Ammon's horn (tissue), 1 donor: ENCODE data around the gene ADGRL3.
"Not testable (repeated sequence)": the region's sequence is repeated elsewhere in the genome, so short reads cannot be mapped to it uniquely, and the experiment has no call there.

Experiments used
- DNase-seq: peaks from one replicate; pipeline ENCODE4 v3.0.0-alpha.2; 2016; ENCODE audit warnings: low spot score

ADGRL3 gene

DNA sequence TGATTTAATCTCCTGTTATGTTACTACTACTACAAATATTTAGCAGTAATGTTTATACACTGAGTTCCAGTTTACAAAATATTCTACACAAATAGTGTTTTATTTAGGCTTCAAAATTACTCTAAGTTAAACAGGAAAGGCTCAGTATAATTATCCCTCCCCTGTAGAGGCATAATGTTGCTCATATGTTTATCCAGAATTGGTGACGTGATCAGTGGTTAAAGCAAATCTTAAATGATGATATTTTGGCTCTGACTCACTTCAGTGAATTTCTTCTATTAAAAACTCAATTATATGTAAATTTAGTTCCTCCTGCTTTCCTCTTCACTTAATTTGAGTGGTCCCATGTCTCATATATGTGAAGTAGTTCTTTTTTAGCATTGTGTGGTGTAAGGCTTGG lies 438.5 kb downstream of the ADGRL3 start:
- no peak for DNase-seq

DNA sequence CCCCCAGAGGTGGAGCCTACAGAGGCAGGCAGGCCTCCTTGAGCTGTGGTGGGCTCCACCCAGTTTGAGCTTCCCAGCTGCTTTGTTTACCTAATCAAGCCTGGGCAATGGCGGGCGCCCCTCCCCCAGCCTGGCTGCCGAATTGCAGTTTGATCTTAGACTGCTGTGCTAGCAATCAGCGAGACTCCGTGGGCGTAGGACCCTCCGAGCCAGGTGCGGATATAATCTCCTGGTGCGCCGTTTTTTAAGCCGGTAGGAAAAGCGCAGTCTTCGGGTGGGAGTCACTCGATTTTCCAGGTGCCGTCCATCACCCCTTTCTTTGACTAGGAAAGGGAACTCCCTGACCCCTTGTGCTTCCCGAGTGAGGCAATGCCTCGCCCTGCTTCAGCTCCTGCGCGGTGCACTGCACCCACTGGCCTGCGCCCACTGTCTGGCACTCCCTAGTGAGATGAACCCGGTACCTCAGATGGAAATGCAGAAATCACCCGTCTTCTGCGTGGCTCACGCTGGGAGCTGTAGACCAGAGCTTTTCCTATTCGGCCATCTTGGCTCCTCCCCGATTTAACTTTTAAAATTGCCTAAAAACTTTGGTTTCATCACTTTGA lies 446.7 kb downstream of the ADGRL3 start:
- not testable (repeated sequence) for DNase-seq

DNA sequence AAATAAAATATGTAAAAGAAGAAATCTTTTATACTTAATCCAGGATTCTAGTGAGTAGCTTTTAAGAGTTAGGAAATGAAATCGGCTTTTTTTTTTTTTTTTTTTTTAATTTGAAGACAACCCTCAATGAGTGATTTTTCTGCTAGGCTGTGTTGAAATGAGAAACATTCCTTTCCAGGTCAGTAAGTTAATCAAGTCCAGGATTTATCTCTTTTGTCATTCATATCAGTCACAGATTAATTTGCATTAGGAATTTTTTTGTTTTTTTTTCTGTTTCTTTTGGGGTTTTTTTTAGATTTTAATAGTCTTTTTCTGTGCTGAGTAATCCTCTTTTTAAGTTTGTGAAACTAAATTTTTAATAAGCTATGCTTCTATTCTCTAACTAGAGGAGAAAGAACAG lies 448.1 kb downstream of the ADGRL3 start:
- DNase-seq: no peak

DNA sequence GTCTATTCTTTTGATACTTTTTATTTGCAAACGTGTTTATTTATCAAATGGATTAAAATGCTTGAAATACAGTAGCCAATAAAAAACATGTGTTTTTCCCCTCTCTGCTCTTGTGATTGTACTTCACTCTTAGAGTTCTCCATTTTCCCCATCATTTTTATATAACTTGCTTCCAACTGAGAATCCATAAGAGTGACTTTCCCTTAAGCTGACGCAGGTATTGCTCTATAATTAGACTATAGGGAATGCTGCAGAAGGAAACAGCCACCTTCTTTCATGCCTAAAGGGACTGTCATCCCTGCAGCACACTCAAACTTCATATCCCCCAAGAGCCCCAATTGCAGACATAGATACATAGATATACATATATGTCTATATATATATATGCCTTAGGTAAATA lies 456.9 kb downstream of the ADGRL3 start:
- DNase-seq: no peak

DNA sequence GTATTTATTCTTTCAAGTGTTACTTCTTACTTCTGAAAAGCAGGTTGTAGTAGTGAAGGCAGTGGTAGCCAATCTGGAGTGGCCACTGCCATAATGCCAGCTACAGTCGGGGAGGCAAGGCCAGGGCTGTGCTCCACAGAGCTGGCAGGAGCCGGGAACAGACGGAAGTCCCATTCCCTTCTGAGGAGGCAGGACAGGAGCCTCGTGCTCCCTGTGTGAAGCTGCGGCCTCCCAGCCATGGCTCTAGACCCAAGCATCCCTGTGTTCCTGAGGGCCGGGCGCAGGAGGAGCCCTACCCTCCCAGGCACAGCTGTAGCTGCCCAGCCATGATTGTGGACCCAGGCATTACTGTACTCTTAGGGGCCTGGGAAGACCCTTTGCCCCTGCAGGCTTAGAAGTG lies 461.8 kb downstream of the ADGRL3 start:
- DNase-seq: no peak

DNA sequence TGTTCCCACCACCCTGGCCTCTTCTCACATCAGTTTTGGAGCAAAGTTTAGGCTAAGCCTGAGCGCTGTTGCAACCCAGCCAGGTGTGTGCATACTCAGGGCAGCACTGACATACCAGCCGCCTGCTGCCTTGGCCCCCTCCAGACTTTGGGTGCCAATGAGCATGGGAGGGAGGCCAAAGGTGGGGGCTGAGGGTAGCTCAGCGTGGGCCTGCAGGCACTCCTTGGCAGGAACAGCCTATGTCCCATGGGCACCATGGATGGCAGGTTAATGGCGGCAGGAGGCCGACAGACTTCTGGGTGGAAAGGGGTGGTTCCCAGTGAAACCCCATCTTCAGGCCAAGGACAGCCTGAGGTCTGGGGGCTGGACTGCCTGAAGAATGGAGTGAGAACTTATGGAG lies 462.2 kb downstream of the ADGRL3 start:
- no peak for DNase-seq

DNA sequence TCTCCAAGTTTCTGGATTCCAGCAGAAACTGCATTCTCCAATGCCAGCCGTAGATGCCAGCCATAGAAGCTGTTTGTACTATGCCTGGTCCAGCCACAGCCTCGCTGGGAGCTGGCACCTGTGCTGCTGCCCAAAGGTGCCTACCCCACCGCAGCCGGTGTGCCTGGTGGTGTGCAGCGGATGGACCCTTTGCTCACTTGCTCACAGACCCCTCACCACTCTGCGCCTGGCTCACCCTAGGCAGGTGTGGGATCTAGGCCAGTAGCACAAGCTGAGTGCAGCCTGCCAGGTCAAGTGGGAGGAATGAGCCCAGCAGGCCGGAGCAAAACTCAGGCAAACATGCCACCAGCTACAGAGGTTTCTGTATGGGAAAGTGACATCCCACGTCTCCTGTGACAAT lies 463.2 kb downstream of the ADGRL3 start:
- DNase-seq: no peak

DNA sequence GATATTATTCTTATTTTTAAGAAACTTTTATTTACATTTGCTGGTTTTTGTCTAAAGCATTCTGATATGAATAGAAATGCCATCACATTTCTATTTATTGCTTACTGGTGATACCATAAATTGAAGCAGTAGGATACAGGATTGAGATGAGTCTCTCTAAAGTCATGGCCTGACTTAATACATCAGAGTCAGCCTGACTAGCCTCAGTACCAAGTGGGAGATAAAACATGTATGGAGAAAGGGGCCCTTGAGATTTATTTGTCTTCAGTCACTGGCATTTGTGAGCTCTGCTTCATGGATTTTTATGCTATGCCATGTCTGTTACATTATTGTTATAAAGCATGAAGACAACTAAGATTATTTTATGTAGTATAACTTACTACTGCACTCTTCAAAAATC lies 465.5 kb downstream of the ADGRL3 start:
- DNase-seq: no peak

DNA sequence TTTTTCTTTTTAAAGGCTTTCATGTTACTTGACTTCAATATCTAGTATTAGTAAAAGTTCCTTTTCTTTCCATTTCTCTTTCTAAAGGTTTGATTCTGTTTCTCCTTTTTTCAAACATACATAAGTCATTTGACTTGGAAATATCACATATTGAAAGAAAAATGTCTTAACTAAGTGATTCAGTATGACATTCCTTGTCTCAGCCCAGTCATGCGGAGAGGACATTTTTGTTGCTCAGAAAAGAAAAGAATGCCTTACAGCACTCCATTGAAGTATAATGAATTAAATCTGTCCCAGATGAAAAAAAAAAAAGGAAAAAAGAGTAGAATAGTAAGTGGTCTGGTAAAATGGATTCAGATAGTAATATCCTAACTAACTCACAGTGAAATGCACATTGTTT lies 466.1 kb downstream of the ADGRL3 start:
- DNase-seq: no peak

DNA sequence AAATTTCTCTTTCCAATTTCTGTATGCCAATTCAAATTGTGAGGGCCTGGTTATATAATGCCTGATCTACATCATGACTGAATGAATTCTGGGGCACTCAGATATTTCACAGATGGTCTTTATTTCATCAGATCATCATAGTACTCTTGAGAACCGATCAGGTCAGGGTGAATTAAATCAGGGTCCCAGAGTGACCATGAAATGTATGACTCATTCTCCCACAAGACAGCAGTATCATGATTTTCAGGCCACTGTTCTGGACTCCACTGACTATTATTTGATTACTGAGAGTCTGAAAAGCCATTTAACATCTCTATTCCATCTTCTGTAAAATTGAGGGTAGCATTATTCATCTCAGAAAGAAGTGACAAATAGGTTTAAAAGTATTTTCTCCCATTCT lies 471.5 kb downstream of the ADGRL3 start:
- DNase-seq: no peak

DNA sequence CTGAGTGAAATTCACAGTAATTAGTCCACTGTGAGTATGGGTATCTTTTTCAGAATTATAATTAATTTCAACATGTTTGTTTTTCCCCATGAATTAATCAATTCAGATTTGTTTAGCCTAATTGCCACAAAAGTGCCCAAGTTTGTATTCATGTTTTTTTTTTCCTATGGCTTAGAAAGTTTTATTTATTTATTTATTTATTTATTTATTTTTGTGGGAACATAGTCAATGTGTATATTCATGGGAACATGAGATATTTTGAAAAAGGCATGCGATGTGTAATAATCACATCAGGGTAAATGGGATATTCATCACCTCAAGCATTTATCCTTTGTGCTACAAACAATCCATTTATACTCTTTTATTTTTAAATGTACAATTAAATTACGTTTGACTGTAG lies 475.3 kb downstream of the ADGRL3 start:
- no peak for DNase-seq

DNA sequence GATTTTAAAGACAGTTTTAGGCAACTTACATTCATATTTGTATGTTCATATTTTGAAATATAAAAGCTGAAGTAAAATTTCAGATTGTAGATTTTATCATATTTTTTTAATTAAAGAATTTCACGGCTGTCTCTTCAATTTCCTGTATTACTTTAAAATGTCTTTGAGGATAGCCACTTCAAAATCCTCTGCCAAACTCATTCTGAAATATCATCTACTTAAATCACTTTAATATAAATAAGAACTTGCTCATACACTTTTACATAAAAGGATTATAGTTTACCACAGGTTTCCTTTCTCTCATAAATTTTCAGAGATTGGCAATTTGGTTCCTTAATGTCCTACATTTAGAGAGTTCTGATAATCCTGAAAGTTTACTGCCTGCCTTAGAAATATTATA lies 478.2 kb downstream of the ADGRL3 start:
- no peak for DNase-seq

DNA sequence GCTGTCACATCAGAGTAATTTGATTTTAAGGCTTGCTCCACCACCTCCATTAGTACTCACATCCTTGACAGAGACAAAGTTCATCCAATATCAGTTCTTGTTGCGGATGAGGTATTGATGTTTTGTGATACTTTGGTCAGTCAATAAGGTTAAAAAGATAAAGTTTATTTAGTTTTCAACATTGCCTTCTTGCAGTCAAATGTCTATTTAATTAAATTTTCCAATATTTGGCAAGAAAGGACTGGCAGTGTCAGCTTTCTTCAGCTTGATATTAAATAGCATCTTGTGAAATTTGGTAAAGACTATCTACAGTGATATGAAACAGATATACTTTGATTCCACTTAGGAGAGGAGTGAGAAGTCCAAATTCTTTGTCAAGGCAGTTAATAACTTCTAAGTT lies 493.4 kb downstream of the ADGRL3 start:
- DNase-seq: no peak

DNA sequence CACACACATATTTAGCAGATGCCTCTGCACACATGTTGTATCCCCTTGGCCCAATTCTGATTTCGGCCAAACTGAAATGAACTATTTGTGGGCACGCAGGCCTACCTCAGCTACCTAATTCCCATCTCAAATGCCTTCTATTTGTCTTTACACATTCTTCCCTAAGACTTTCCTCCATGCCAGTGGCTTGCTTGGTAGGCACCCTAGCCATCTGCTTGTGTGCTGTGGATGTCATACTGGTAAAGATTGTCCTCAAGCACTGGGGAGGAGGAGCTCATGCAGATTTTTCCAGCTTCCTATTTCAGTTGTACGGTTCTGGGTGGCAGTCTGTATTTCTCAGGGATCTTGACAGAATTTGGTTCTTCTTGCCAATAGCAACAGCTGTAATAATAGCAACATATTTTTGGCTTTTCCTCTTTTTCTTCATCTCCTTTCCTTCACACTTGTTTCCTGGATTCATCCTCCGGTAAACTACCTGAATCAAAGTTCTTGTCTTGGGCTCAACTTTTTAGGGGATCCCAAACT lies 514.3 kb downstream of the ADGRL3 start:
- DNase-seq: no peak

DNA sequence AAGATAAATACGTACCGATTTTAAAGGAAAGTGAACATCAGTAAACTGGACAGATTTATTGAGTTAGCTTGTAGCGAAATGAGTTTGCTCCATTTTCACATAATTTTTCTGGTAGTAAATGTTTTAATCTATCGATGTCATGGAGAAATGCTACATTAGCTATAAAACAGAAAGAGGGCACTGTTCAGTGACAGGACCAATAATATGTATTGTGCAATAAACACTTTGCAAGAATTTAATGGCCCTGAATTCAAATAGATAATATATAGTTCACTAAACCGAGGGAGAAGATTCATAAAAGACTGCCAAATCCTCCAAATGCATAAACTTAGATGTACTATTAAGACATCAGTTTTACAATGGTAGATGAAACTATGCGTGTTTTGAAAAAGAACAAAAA lies 516.3 kb downstream of the ADGRL3 start:
- no peak for DNase-seq

DNA sequence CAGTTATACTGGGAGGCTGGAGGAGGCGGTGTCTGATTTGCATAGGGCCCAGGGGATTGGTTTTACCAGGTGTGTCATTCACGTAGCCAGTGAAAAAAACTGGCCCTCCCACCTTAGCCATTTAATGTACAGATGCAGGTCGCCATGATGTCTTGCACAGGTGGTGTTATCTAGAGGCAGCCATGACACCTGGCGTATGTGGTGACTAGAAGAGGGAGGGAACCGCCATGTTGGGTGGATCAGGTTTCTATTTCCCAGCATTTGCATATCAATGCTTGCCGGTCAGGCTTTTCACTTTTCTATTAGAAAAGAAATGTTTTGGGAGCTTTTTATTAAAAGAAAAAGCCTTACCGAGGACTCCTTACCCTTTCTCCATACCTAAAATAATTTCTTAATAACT lies 523.4 kb downstream of the ADGRL3 start:
- no peak for DNase-seq

DNA sequence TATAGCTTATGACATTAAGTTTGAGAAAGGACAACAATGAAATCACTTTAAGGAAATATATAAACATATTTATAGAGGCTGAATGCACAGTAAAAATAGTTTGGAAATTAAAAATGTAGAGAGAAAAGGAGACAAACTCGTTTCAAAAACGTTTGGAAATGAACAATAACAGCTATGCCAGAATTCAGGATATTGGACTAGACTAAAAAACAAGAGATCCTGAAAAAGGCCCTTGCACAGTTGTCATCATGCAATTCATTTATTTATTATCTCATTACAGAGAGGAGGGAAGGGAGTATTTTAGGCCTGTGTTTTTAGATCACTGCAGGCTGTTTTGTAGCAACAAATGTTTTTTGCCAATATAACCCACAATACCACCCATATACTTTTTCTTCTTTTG lies 527.2 kb downstream of the ADGRL3 start:
- no peak for DNase-seq

DNA sequence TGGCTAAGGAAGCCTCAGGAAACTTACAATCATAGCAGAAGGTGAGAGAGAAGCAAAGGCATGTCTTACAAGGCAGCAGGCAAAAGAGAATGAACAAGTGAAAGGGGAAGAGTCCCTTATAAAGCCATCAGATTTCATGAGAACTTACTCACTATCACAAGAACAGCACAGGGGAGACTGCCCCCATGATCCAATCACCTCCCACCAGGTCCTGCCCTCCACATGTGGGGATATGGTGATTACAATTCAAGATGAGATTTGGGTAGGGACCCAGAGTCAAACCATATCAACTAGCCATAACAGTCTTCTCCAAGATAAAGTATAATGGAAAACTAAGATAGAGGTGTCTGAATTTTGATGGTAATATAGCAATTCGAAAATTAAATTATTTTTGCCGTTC lies 534.3 kb downstream of the ADGRL3 start:
- no peak for DNase-seq

DNA sequence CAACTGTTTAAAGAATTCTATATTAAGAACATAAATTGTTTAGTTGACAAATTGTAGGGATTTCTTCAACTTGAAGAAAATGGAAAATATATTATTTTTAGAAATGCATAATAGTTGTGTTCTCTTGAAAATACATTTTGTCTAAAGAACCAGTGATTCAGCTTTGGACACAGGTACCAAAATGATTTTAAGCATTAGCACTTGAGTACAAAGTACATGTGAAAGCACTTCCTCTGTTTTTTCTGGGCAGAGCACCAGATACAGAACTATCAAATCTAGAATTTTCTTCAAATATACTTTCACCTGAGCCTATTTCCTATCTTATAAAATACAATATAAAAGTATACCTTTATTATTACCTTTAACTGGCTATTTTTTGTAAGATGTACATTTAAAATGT lies 539.8 kb downstream of the ADGRL3 start:
- DNase-seq: no peak

DNA sequence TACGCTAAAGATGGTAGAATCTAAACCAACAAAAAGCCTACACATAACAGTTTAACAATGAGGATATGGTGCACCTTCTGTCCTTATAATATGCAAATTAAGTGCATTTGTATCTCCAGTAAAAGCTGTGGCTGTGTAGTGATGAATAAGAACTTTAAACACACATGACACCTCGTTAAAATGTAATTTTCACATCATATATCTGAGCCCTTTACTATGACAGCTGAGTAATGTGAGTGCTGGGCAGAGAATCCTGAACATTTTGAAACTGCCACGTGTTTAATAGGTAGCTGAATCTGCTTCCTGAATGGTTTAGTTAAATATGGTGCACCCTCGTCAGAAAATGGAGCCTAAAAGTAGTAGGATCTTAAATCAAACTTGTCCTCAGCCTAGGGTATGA lies 540.8 kb downstream of the ADGRL3 start:
- DNase-seq: peak; percentile 4

DNA sequence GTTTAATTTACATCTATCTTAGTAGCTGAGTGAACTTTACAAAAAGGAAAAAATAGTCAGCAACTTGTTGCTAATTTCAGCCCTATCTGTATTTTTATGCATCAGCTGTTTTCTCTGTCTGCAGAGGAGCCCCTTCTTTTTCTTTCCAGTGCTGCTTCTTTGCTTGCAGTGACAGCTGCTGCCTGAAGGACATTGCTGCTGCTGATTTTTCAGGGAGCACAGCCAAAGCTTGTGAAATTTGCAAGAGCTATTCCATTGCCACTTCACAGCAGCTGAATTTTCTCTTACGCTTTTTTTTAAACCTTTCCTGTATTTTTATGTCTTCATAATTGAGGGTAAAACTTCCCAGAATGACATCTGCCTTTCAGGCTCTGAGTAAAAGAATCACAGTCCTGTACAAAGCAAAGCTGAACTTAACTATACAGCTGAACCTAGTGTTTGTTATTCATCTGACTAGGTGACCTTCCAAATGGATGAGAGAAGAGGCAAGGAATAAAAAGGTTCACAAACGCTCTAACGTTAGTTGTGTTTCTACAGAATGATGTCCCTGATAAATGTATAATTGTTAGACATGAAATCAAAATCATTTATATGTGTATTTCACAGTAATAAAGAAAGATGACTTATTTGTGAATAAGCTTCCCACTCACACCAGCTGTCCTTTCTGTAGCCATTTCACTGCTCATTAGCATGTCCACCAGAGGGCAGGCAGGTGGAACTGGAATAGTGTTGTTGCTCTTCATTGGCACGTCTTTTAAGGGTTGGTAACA lies 541.4 kb downstream of the ADGRL3 start:
- DNase-seq: peak; percentile 65

DNA sequence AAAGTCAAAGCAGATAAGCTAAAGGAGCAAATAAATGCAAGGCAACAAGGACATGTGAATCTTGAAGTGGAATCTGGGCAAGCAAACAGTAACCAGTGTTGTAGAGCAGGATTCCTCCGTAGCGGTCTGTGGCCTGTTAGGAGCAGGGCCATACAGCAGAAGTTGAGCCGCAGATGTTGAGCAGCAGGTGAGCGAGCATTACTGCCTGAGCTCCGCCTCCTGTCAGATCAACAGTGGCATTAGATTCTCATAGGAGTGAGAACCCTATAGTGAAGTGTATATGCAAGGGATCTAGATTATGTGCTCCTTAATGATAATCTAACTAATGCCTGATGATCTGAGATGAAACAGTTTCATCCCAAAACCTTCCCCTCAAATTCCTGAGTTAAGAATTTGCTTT lies 550.7 kb downstream of the ADGRL3 start:
- DNase-seq: no peak

DNA sequence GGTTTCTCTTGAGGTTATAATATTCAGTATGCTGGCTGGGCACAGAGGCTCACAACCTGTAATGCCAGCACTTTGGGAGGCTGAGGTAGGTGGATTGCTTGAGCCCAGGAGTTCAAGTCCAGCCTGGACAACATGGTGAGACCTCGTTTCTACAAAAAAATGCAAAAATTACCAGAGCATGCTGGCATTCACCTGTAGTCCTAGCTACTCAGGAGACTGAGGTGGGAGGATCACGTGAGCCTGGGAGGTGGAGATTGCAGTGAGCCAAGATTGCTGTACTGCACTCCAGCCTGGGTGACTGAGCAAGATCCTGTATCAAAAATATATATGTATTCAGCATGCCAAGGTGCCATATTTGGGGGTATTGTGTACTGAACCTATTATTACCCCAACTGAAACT lies 552.5 kb downstream of the ADGRL3 start:
- no peak for DNase-seq

DNA sequence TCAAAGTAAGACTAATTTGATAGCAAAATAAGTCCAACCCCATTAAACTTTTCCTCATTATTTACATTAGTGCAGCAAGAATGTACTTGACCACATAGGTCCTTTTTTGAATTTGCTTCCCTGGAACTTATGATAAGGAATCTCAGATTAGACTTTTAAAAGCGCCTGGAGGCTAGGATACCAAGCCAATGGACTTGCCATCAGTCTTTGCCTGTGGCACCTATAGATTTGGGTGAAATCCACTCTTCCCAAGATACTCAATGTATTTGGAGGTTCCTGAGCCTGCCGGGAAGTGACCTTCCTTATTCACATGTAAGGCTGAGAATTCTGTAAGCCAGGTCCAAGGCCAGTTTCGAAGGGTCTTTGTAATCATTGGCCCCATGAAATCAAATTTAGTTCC lies 553.6 kb downstream of the ADGRL3 start:
- no peak for DNase-seq
